ENCODE data around the gene CCL24. TPM values are rescaled to one million over a fixed set of nuclear protein-coding genes. Genes with fewer than 3 reads are reported as not detected.
"Not testable (repeated sequence)": the region's sequence is repeated elsewhere in the genome, so short reads cannot be mapped to it uniquely, and the experiment has no call there.

CCL24 gene
- total RNA-seq, 1 donor from 2014 or later = not detected

GRCh38 chr7:75842836-75843446 is 29.3 kb upstream of the CCL24 start:
- Mint-ChIP-seq H3K4me1 (peaks cover 9% of the 10 kb centered on the region), H3K9me3 (no peaks in the 10 kb centered on the region), H3K27me3 (ENCODE audit: low read depth) (no peaks in the 10 kb centered on the region), H3K36me3 (ENCODE audit: low read depth) (no peaks in the 10 kb centered on the region), H3K27ac (ENCODE audit: unreplicated experiment) (no peak overlapping the region), H3K4me3 (no peak overlapping the region)
- no peak for TF ChIP-seq CTCF (conservative IDR thresholded peaks at IDR 0.05)
- DNase-seq (ENCODE audit: low read depth, low spot score) = no peak

GRCh38 chr7:75840029-75840428 is 26.4 kb upstream of the CCL24 start:
- Mint-ChIP-seq H3K9me3 (no peaks in the 10 kb centered on the region), H3K4me3 (no peak overlapping the region), H3K36me3 (ENCODE audit: low read depth) (no peaks in the 10 kb centered on the region), H3K4me1 (peaks cover 9% of the 10 kb centered on the region), H3K27ac (ENCODE audit: unreplicated experiment) (no peak overlapping the region), H3K27me3 (ENCODE audit: low read depth) (no peaks in the 10 kb centered on the region)
- DNase-seq (ENCODE audit: low read depth, low spot score) = no peak
- TF ChIP-seq CTCF (conservative IDR thresholded peaks at IDR 0.05) = no peak

GRCh38 chr7:75838281-75838930 is 24.8 kb upstream of the CCL24 start:
- not testable (repeated sequence) for H3K27ac Mint-ChIP-seq (ENCODE audit: unreplicated experiment); H3K4me3 Mint-ChIP-seq; H3K27me3 Mint-ChIP-seq (ENCODE audit: low read depth); H3K4me1 Mint-ChIP-seq; DNase-seq (ENCODE audit: low read depth, low spot score); H3K36me3 Mint-ChIP-seq (ENCODE audit: low read depth); H3K9me3 Mint-ChIP-seq

GRCh38 chr7:75836798-75837197 is 23.2 kb upstream of the CCL24 start:
- H3K9me3 Mint-ChIP-seq = no peaks in the 10 kb centered on the region
- TF ChIP-seq CTCF (conservative IDR thresholded peaks at IDR 0.05) = no peak
- no peaks in the 10 kb centered on the region for H3K36me3 Mint-ChIP-seq (ENCODE audit: low read depth)

GRCh38 chr7:75835688-75836285 is 22.2 kb upstream of the CCL24 start:
- Mint-ChIP-seq H3K9me3 (no peaks in the 10 kb centered on the region), H3K4me3 (no peak overlapping the region), H3K27ac (ENCODE audit: unreplicated experiment) (no peak overlapping the region), H3K36me3 (ENCODE audit: low read depth) (no peaks in the 10 kb centered on the region), H3K4me1 (no peaks in the 10 kb centered on the region), H3K27me3 (ENCODE audit: low read depth) (no peaks in the 10 kb centered on the region)
- no peak for TF ChIP-seq CTCF (conservative IDR thresholded peaks at IDR 0.05)
- DNase-seq (ENCODE audit: low read depth, low spot score) = no peak

More at GRCh38 chr7:75836798-75837197, 23.2 kb upstream of the CCL24 start:
- H3K4me3 Mint-ChIP-seq = no peak overlapping the region
- H3K27me3 Mint-ChIP-seq (ENCODE audit: low read depth) = no peaks in the 10 kb centered on the region
- H3K27ac Mint-ChIP-seq (ENCODE audit: unreplicated experiment) = no peak overlapping the region
- no peaks in the 10 kb centered on the region for H3K4me1 Mint-ChIP-seq
- DNase-seq (ENCODE audit: low read depth, low spot score) = no peak

- not testable (repeated sequence) for H3K36me3 Mint-ChIP-seq (ENCODE audit: low read depth); H3K4me3 Mint-ChIP-seq; H3K4me1 Mint-ChIP-seq; DNase-seq (ENCODE audit: low read depth, low spot score); H3K27ac Mint-ChIP-seq (ENCODE audit: unreplicated experiment); H3K9me3 Mint-ChIP-seq; H3K27me3 Mint-ChIP-seq (ENCODE audit: low read depth)
Measured at GRCh38 chr7:75833662-75834061, 20.1 kb upstream of the CCL24 start.
